Omental fat pad (tissue), 4 donors: ENCODE measurements around the gene RERE. TPM values are rescaled to one million over a fixed set of nuclear protein-coding genes. Genes with fewer than 3 reads are reported as not detected.

Experiments used
- ATAC-seq: fragments of 150-250 bp; one replicate; pipeline ENCODE4 v1.9.1; 2016; ENCODE audit warnings: mild to moderate bottlenecking, moderate library complexity; ENCODE audit not compliant: low FRiP score
- DNase-seq: peaks from one replicate; pipeline ENCODE4 v3.0.0-alpha.2; 2019; ENCODE audit warnings: low spot score
- total RNA-seq, 4 donors: library from RNA; depleted of rRNA; stranded (reverse); fragments of >200 nt; gene quantifications; one replicate each; pipeline ENCODE4 v1.1.0, GENCODE V29; 2016
- TF ChIP-seq, protein P1 (sequence below), 3 donors: fragments of 450-650 bp; IDR thresholded peaks; one replicate each; pipeline ENCODE4 v1.5.1; 2016 to 2017; ENCODE audit warnings: antibody characterized with exemption in 3 of 3, mild to moderate bottlenecking in 3 of 3, moderate library complexity in 2 of 3

The RERE gene
- total RNA-seq, 4 donors from 2014 or later, result 46.3 to 117 (median 55.4) TPM

DNA sequence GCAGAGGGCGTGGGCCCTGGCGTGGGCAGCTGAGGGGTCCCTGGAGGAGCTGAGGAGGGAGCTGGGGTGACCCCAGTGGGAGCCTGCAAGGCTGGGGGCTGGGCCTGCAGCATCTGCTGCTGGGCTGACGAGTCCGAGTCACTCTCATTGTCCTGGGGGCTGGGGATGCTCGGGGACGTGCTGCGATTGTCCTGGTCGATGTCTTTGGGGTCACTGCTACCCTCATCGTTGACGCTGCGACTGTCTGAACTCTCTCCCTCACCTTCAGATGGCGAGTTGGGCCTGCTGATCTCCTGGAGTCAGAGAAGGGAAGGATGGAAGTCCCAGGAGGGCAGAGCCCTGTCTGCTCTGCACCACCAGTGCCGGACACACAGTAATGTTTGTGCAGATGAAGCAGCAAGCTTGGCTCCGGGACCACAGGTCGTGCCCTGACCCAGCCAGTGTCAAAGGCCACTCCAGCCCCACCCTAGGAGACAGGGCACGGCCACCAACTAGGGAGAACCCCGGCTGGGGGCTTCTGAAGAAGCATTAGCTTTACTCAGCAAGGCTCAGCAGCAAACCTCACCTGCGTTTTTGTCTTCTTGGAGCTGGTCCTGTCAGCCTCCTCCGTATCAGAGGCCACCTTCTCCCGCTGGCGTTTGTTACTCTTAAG, 456.1 kb downstream of the RERE start:
- DNase-seq (no peak), ATAC-seq (no peak)
- TF ChIP-seq, protein P1, sequence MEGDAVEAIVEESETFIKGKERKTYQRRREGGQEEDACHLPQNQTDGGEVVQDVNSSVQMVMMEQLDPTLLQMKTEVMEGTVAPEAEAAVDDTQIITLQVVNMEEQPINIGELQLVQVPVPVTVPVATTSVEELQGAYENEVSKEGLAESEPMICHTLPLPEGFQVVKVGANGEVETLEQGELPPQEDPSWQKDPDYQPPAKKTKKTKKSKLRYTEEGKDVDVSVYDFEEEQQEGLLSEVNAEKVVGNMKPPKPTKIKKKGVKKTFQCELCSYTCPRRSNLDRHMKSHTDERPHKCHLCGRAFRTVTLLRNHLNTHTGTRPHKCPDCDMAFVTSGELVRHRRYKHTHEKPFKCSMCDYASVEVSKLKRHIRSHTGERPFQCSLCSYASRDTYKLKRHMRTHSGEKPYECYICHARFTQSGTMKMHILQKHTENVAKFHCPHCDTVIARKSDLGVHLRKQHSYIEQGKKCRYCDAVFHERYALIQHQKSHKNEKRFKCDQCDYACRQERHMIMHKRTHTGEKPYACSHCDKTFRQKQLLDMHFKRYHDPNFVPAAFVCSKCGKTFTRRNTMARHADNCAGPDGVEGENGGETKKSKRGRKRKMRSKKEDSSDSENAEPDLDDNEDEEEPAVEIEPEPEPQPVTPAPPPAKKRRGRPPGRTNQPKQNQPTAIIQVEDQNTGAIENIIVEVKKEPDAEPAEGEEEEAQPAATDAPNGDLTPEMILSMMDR (IDR thresholded peaks at IDR 0.05), result no peak

GRCh38 chr1:8360493-8361197, 456.8 kb downstream of the RERE start:
- TF ChIP-seq, protein P1 (IDR thresholded peaks at IDR 0.05), result no peak
- no peak for DNase-seq
- ATAC-seq, result no peak

- DNase-seq (no peak), ATAC-seq (no peak)
- TF ChIP-seq, protein P1 (IDR thresholded peaks at IDR 0.05), result no peak
Observed at GRCh38 chr1:8359617-8360481, 457.6 kb downstream of the RERE start.

GRCh38 chr1:8358897-8359616, 458.4 kb downstream of the RERE start:
- no peak for ATAC-seq

GRCh38 chr1:8358241-8358896, 459.1 kb downstream of the RERE start:
- DNase-seq, result no peak
- ATAC-seq, result no peak
- TF ChIP-seq, protein P1 (IDR thresholded peaks at IDR 0.05), result no peak

More at GRCh38 chr1:8358897-8359616, 458.4 kb downstream of the RERE start:
- DNase-seq, result no peak
- TF ChIP-seq, protein P1 (IDR thresholded peaks at IDR 0.05), result no peak
